Endothelial cell of umbilical vein (primary cell): Measurements from ENCODE around the gene TNRC6A.

ENCODE experiments used
- GATA2 ChIP-seq: IDR thresholded peaks from 2 replicates; pipeline ENCODE4 v1.7.0; 2011; ENCODE audit warnings: low read depth, mild to moderate bottlenecking, moderate library complexity, mixed read lengths, low read length; ENCODE audit not compliant: insufficient read length, insufficient read depth
- POLR2A ChIP-seq: IDR thresholded peaks from 2 replicates; pipeline ENCODE4 v1.6.1; 2012; ENCODE audit warnings: low read depth, mild to moderate bottlenecking, control low read depth, low read length
- TF ChIP-seq, protein P1 (sequence below), 2 donors: IDR thresholded peaks; 1 replicate in 1 of 2; 2 replicates in 1 of 2; pipeline ENCODE4 v1.5.1; 2011; ENCODE audit warnings: low read length in 2 of 2, mild to moderate bottlenecking in 2 of 2, moderate library complexity in 2 of 2, control low read depth in 1 of 2, inconsistent platforms in 1 of 2, low read depth in 1 of 2; ENCODE audit not compliant: insufficient read depth in 1 of 2; ENCODE audit errors: extremely low read depth in 1 of 2

GRCh38 chr16:24686678-24687077 lies 42.8 kb upstream of the TNRC6A start:
- TF ChIP-seq GATA2 (no peak), POLR2A (no peak)
- TF ChIP-seq, protein P1, sequence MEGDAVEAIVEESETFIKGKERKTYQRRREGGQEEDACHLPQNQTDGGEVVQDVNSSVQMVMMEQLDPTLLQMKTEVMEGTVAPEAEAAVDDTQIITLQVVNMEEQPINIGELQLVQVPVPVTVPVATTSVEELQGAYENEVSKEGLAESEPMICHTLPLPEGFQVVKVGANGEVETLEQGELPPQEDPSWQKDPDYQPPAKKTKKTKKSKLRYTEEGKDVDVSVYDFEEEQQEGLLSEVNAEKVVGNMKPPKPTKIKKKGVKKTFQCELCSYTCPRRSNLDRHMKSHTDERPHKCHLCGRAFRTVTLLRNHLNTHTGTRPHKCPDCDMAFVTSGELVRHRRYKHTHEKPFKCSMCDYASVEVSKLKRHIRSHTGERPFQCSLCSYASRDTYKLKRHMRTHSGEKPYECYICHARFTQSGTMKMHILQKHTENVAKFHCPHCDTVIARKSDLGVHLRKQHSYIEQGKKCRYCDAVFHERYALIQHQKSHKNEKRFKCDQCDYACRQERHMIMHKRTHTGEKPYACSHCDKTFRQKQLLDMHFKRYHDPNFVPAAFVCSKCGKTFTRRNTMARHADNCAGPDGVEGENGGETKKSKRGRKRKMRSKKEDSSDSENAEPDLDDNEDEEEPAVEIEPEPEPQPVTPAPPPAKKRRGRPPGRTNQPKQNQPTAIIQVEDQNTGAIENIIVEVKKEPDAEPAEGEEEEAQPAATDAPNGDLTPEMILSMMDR (IDR thresholded peaks at IDR 0.05; ENCODE audit: extremely low read depth in 1 of 2, insufficient read depth in 1 of 2, low read depth in 1 of 2, low read length in 2 of 2), result no peak
